ENCODE data around the gene PPM1B.

GRCh38 chr2:44195714-44196113 lies 27.0 kb downstream of the PPM1B start:
- no peak for TF ChIP-seq FOXA1 (IDR thresholded peaks at IDR 0.05)
- TF ChIP-seq FOXM1 (IDR thresholded peaks at IDR 0.05; ENCODE audit: borderline replicate concordance) = no peak
- no peak for TF ChIP-seq ARNT (IDR thresholded peaks at IDR 0.05)
- no peak for TF ChIP-seq ELF4 (IDR thresholded peaks at IDR 0.05)
- TF ChIP-seq SP1 (IDR thresholded peaks at IDR 0.05) = no peak
- TF ChIP-seq SUZ12 (IDR thresholded peaks at IDR 0.05) = no peak
- no peak for TF ChIP-seq TARDBP (IDR thresholded peaks at IDR 0.05)
- TF ChIP-seq FOXK2 (IDR thresholded peaks at IDR 0.05) = no peak
- TF ChIP-seq BHLHE40 (IDR thresholded peaks at IDR 0.05; ENCODE audit: borderline replicate concordance) = no peak
